H1 (cell line): ENCODE results near the gene MVP. TPM values are rescaled to one million over a fixed set of nuclear protein-coding genes. Genes with fewer than 3 reads are reported as not detected.

Source experiments
- CTCF ChIA-PET: fragments of 300-600 bp; sonication (Branson Sonifier 250); formaldehyde crosslinking; loops from one replicate; lab custom pipeline; 2021; ENCODE audit not compliant: partially characterized antibody; lab: Charles Lee
- POLR2A ChIA-PET: fragments of 300-600 bp; sonication (Branson Sonifier 250); formaldehyde crosslinking; loops from one replicate; lab custom pipeline; 2021; ENCODE audit warnings: inconsistent platforms; ENCODE audit not compliant: partially characterized antibody; lab: Charles Lee
- DNase-seq, 2 experiments: peaks; one replicate each; pipeline versions ENCODE4 v3.0.0 to v3.0.0-alpha.2; 2010 to 2022; ENCODE audit warnings: low spot score in 2 of 2, low read depth in 1 of 2, mixed read lengths in 1 of 2
- FAIRE-seq: peaks from 2 replicates; lab custom pipeline; 2011; peaks lifted over from hg19 to GRCh38; lab: Jason Lieb, UNC
- H2AFZ ChIP-seq: 2 replicates; pipeline ENCODE4 v1.8.1; 2012; ENCODE audit warnings: low read length, inconsistent platforms
- H2AK5ac ChIP-seq: 2 replicates; pipeline ENCODE4 v1.6.1; 2013; ENCODE audit warnings: low read depth, low read length
- H2BK120ac ChIP-seq: replicated peaks from 2 replicates; pipeline ENCODE3; 2013; ENCODE audit warnings: low read depth, low read length, inconsistent platforms
- H2BK12ac ChIP-seq: 2 replicates; pipeline ENCODE4 v1.6.1; 2013; ENCODE audit warnings: low read depth, low read length
- H2BK15ac ChIP-seq: 2 replicates; pipeline ENCODE4 v1.6.1; 2013; ENCODE audit warnings: low read length
- H2BK20ac ChIP-seq: 2 replicates; pipeline ENCODE4 v1.6.1; 2013; ENCODE audit warnings: low read length
- H2BK5ac ChIP-seq: 2 replicates; pipeline ENCODE4 v1.6.1; 2013; ENCODE audit warnings: low read depth, low read length
- H3K14ac ChIP-seq: 2 replicates; pipeline ENCODE4 v1.6.1; 2013; ENCODE audit warnings: inconsistent platforms; ENCODE audit not compliant: insufficient read length
- H3K18ac ChIP-seq: 2 replicates; pipeline ENCODE4 v1.6.1; 2013; ENCODE audit warnings: low read length; ENCODE audit errors: extremely low read depth
- H3K23ac ChIP-seq: 2 replicates; pipeline ENCODE4 v1.6.1; 2013; ENCODE audit warnings: inconsistent platforms; ENCODE audit not compliant: insufficient read length
- H3K23me2 ChIP-seq: 2 replicates; pipeline ENCODE4 v1.6.1; 2013; ENCODE audit warnings: low read depth, low read length
- H3K27ac ChIP-seq: 2 replicates; pipeline ENCODE4 v1.6.1; 2011; ENCODE audit warnings: low read depth, low read length, inconsistent platforms
- H3K27me3 ChIP-seq, 4 experiments: replicated peaks in 1 of 4; 1 replicate in 1 of 4; 2 replicates in 3 of 4; pipeline versions ENCODE4 v1.6.1 to v1.8.1; 2011 to 2013; ENCODE audit warnings: low read length in 3 of 4, mild to moderate bottlenecking in 3 of 4, inconsistent platforms in 2 of 4, mixed read lengths in 2 of 4, moderate library complexity in 1 of 4; ENCODE audit not compliant: control insufficient read depth in 3 of 4, insufficient read depth in 3 of 4; ENCODE audit errors: extremely low read depth in 1 of 4
- H3K36me3 ChIP-seq, 4 experiments: 2 replicates each; pipeline versions ENCODE4 v1.6.1 to v1.8.1; 2011 to 2013; ENCODE audit warnings: mild to moderate bottlenecking in 4 of 4, low read length in 3 of 4, moderate library complexity in 2 of 4, control low read depth in 1 of 4, inconsistent platforms in 1 of 4; ENCODE audit not compliant: insufficient read depth in 4 of 4, control insufficient read depth in 2 of 4
- H3K4ac ChIP-seq: replicated peaks from 2 replicates; pipeline ENCODE3; 2013; ENCODE audit warnings: low read length, low read depth, mixed read lengths, inconsistent platforms; ENCODE audit not compliant: insufficient read length
- H3K4me1 ChIP-seq, 4 experiments: replicated peaks in 1 of 4; 1 replicate in 1 of 4; 2 replicates in 3 of 4; pipeline versions ENCODE4 v1.6.1 to v1.8.1; 2011 to 2013; ENCODE audit warnings: low read length in 3 of 4, inconsistent platforms in 2 of 4, mixed read lengths in 1 of 4; ENCODE audit not compliant: insufficient read depth in 4 of 4, control insufficient read depth in 3 of 4
- H3K4me2 ChIP-seq, 2 experiments: 2 replicates each; pipeline versions ENCODE4 v1.6.1 to v1.8.1; 2011 to 2013; ENCODE audit warnings: low read depth in 2 of 2, low read length in 2 of 2, control low read depth in 1 of 2, inconsistent platforms in 1 of 2, mild to moderate bottlenecking in 1 of 2; ENCODE audit not compliant: insufficient read depth in 1 of 2
- H3K4me3 ChIP-seq, 4 experiments: fragments of 200-600, 300-600 bp in 1 of 4; sonication (generic), shearing (Covaris generic), sonication (Bioruptor Twin) in 1 of 4; 2 replicates each; pipeline versions ENCODE4 v1.5.1 to v1.8.1; 2011 to 2016; ENCODE audit warnings: low read length in 4 of 4, low read depth in 3 of 4, control low read depth in 2 of 4, inconsistent platforms in 2 of 4, mild to moderate bottlenecking in 2 of 4, mixed read lengths in 1 of 4, moderate library complexity in 1 of 4; ENCODE audit not compliant: insufficient read depth in 2 of 4; ENCODE audit errors: extremely low read depth in 1 of 4
- H3K56ac ChIP-seq: replicated peaks from 2 replicates; pipeline ENCODE3; 2013; ENCODE audit warnings: low read depth, mild to moderate bottlenecking, mixed read lengths, low read length, inconsistent platforms; ENCODE audit not compliant: insufficient read length
- H3K79me1 ChIP-seq: 2 replicates; pipeline ENCODE4 v1.6.1; 2013; ENCODE audit warnings: low read depth, low read length, control low read depth
- H3K79me2 ChIP-seq, 2 experiments: 2 replicates each; pipeline versions ENCODE4 v1.6.1 to v1.8.1; 2012 to 2013; ENCODE audit warnings: low read length in 2 of 2, mild to moderate bottlenecking in 2 of 2, inconsistent platforms in 1 of 2; ENCODE audit not compliant: insufficient read depth in 2 of 2, control insufficient read depth in 1 of 2
- H3K9ac ChIP-seq, 4 experiments: replicated peaks in 1 of 4; 1 replicate in 1 of 4; 2 replicates in 3 of 4; pipeline versions ENCODE4 v1.6.1 to v1.8.1; 2011 to 2013; ENCODE audit warnings: low read depth in 3 of 4, low read length in 3 of 4, control low read depth in 2 of 4, mild to moderate bottlenecking in 2 of 4, moderate library complexity in 2 of 4, inconsistent platforms in 1 of 4; ENCODE audit errors: extremely low read depth in 1 of 4
- H3K9me3 ChIP-seq, 2 experiments: 2 replicates each; pipeline versions ENCODE4 v1.6.1 to v1.8.1; 2012 to 2013; ENCODE audit warnings: mild to moderate bottlenecking in 2 of 2, moderate library complexity in 2 of 2, control low read depth in 1 of 2, inconsistent platforms in 1 of 2, low read depth in 1 of 2, low read length in 1 of 2, mixed read lengths in 1 of 2; ENCODE audit not compliant: insufficient read depth in 2 of 2
- H4K20me1 ChIP-seq, 2 experiments: replicated peaks in 1 of 2; 2 replicates each; pipeline versions ENCODE3 to v1.8.1; 2011 to 2013; ENCODE audit warnings: inconsistent platforms in 2 of 2, low read length in 2 of 2, mild to moderate bottlenecking in 1 of 2; ENCODE audit not compliant: insufficient read depth in 2 of 2, control insufficient read depth in 1 of 2
- H4K5ac ChIP-seq: 2 replicates; pipeline ENCODE4 v1.6.1; 2013; ENCODE audit warnings: low read length, low read depth, mixed read lengths, inconsistent platforms; ENCODE audit not compliant: insufficient read length
- H4K8ac ChIP-seq: 2 replicates; pipeline ENCODE4 v1.8.0; 2013; ENCODE audit warnings: mild to moderate bottlenecking, moderate library complexity, low read length, inconsistent platforms; ENCODE audit not compliant: insufficient read depth; ENCODE audit errors: extremely low read depth
- H4K91ac ChIP-seq: replicated peaks from 2 replicates; pipeline ENCODE3; 2013; ENCODE audit warnings: low read length, mixed read lengths, inconsistent platforms; ENCODE audit not compliant: insufficient read length
- ASH2L ChIP-seq: fragments of 200-600, 300-600 bp; sonication (generic); IDR thresholded peaks from one replicate; pipeline ENCODE4 v1.7.1; 2017; ENCODE audit warnings: low read length
- GTF2F1 ChIP-seq: IDR thresholded peaks from 2 replicates; pipeline ENCODE4 v1.6.1; 2012; ENCODE audit warnings: low read depth, low read length, improper control_type of control experiment, borderline replicate concordance
- HDAC2 ChIP-seq, 2 experiments: fragments of 300-600 bp in 1 of 2; sonication (generic) in 1 of 2; IDR thresholded peaks; 2 replicates each; pipeline ENCODE4 v1.6.1; 2011 to 2012; ENCODE audit warnings: low read depth in 2 of 2, low read length in 2 of 2, mild to moderate bottlenecking in 2 of 2, moderate library complexity in 2 of 2, borderline replicate concordance in 1 of 2, inconsistent platforms in 1 of 2
- SP1 ChIP-seq: IDR thresholded peaks from 2 replicates; pipeline ENCODE4 v1.6.1; 2011; ENCODE audit warnings: low read depth, low read length
- YY1 ChIP-seq: IDR thresholded peaks from 2 replicates; pipeline ENCODE4 v1.6.1; 2011; ENCODE audit warnings: low read depth, mild to moderate bottlenecking, low read length
- WGBS, 2 experiments: shearing (Covaris generic) in 1 of 2; methylation state at CpG; one replicate each; pipeline versions ENCODE4 v1.1.6 to v1.1.7; 2013 to 2015; ENCODE audit warnings: low lambda C conversion rate in 2 of 2, mixed read lengths in 2 of 2, inconsistent platforms in 1 of 2, low coverage in 1 of 2, missing lambda C conversion rate in 1 of 2; ENCODE audit not compliant: insufficient replicate concordance in 2 of 2, insufficient coverage in 1 of 2, insufficient read length in 1 of 2; ENCODE audit errors: extremely low coverage in 1 of 2, missing lambda C conversion rate in 1 of 2; 5-methylcytosine and 5-hydroxymethylcytosine counted together
- polyA plus RNA-seq, 7 experiments: library from polyadenylated mRNA; depleted of rRNA in 3 of 7; stranded (reverse) in 5 of 7; unstranded in 2 of 7; fragments of >200 nt in 5 of 7; fragments of 200-250 nt in 2 of 7; gene quantifications; 1 replicate in 5 of 7; 2 replicates in 1 of 7; 4 replicates in 1 of 7; pipeline versions ENCODE4 v1.2.1 to v1.2.3, GENCODE V29; 2011 to 2013; ENCODE audit warnings: missing spikeins in 2 of 7, mixed read lengths in 2 of 7
- total RNA-seq: library from RNA; stranded (reverse); fragmentation: NEBNext Ultra II Directional; extraction: Animal tissue kit (Norgen Biotek cat#: 25700); gene quantifications from 2 replicates; pipeline ENCODE4 v1.2.1, GENCODE V29; 2021

The MVP gene
- total and polyA plus RNA-seq, 2 of the 8 experiments (the other 6 are each of a cell fraction or from before 2014, with no cell fraction given) = 1.9 TPM

- Histone ChIP-seq H3K4me3 (peak overlapping the region; percentile 51 to 98 (median 96)), H3K9me3 (no peaks in the 10 kb centered on the region), H2BK120ac (no peak overlapping the region), H3K79me2 (peaks cover 28 to 42% of the 10 kb centered on the region in 2 experiments), H4K91ac (peak overlapping the region; percentile 38), H3K9ac (peak overlapping the region in 3 of 4 experiments; percentile 49 to 79 (median 71); a peak in 6 of 7 replicates), H4K8ac (peak overlapping the region; percentile 81), H2BK20ac (peak overlapping the region; percentile 82; the same call in 1 of the 2 replicates), H3K27ac (peak overlapping the region; percentile 67; the same call in 1 of the 2 replicates), H3K27me3 (no peaks in the 10 kb centered on the region), H3K4ac (peak overlapping the region; percentile 28), H3K23ac (no peak overlapping the region), H2BK5ac (peak overlapping the region; percentile 93), H3K4me2 (peak overlapping the region; percentile 97 to 100), H4K20me1 (peaks cover 2 to 10% of the 10 kb centered on the region in 2 experiments), H2BK15ac (peak overlapping the region; percentile 3; the same call in 1 of the 2 replicates), H2AK5ac (peak overlapping the region; percentile 75; the same call in 1 of the 2 replicates), H3K18ac (peak overlapping the region; percentile 97), H3K56ac (peak overlapping the region; percentile 54), H3K14ac (no peak overlapping the region), H3K79me1 (peaks cover 9% of the 10 kb centered on the region; the same call in 1 of the 2 replicates), H3K23me2 (peaks cover 17% of the 10 kb centered on the region), H2BK12ac (peak overlapping the region; percentile 75; the same call in 1 of the 2 replicates), H4K5ac (peak overlapping the region; percentile 46), H3K4me1 (peaks cover 3 to 21% (median 6%) of the 10 kb centered on the region in 4 experiments), H3K36me3 (peaks cover 0 to 8% (median 3%) of the 10 kb centered on the region in 4 experiments; a peak in 5 of 8 replicates), H2AFZ (peak overlapping the region; percentile 98)
- DNase-seq = no peak
- 79% methylated on average over 20 of the region's 20 CpGs; no CpG with 5 or more reads in 1 of the 2 experiments for WGBS, 2 experiments
- POLR2A ChIA-PET = interaction anchor here (0.6 to 3.6 kb wide), 31 partner anchors 11 to 302 kb away, joined by 3 to 58 read pairs (median 5); partner anchors contain the start of genes C16orf54, CDIPT, TBX6 and TLCD3B
- CTCF ChIA-PET = interaction anchor here (0.6 to 2.8 kb wide), 24 partner anchors 9 to 98 kb away, joined by 3 to 23 read pairs (median 4); partner anchors contain the start of genes CDIPT, MAZ, PAGR1 and ZG16
- FAIRE-seq = no peak
- TF ChIP-seq HDAC2 (IDR thresholded peaks at IDR 0.05; ENCODE audit: borderline replicate concordance in 1 of 2, low read depth in 2 of 2, low read length in 2 of 2) (no peak), ASH2L (no peak), SP1 (no peak), YY1 (no peak), GTF2F1 (no peak)
Measured at GRCh38 chr16:29789775-29790182, 30.5 kb upstream of the MVP start.
